Measurements from ENCODE around the gene TRIM63.

DNA sequence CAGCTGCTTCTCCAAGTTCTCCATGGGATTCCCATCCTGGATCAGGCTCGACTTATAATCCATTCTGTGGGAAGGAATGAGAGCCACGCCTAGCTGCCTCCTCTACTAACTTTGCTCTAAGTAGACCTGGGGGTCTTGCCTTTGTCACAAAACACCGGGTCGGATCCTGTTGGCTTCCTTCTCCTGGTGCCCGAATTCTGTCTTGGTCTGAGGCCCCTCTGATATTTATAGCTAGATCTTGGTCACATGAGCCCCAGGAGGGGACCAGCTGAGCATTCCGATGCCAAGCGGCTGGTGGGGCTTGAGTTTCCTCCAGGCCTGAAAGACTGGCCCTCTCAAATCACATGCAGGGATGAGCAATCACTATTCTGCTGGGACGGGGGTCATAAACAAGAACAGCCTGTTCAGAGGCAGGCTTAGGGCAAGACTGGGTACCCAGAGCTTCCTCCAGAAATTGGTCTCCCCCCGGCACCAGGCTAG lies at the start of gene TRIM63:
- no peak for TF ChIP-seq POLR2AphosphoS5 (IDR thresholded peaks at IDR 0.05; ENCODE audit: low read depth, low read length)
- TF ChIP-seq, protein P1, sequence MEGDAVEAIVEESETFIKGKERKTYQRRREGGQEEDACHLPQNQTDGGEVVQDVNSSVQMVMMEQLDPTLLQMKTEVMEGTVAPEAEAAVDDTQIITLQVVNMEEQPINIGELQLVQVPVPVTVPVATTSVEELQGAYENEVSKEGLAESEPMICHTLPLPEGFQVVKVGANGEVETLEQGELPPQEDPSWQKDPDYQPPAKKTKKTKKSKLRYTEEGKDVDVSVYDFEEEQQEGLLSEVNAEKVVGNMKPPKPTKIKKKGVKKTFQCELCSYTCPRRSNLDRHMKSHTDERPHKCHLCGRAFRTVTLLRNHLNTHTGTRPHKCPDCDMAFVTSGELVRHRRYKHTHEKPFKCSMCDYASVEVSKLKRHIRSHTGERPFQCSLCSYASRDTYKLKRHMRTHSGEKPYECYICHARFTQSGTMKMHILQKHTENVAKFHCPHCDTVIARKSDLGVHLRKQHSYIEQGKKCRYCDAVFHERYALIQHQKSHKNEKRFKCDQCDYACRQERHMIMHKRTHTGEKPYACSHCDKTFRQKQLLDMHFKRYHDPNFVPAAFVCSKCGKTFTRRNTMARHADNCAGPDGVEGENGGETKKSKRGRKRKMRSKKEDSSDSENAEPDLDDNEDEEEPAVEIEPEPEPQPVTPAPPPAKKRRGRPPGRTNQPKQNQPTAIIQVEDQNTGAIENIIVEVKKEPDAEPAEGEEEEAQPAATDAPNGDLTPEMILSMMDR (IDR thresholded peaks at IDR 0.05) = no peak
- TF ChIP-seq, protein P2, sequence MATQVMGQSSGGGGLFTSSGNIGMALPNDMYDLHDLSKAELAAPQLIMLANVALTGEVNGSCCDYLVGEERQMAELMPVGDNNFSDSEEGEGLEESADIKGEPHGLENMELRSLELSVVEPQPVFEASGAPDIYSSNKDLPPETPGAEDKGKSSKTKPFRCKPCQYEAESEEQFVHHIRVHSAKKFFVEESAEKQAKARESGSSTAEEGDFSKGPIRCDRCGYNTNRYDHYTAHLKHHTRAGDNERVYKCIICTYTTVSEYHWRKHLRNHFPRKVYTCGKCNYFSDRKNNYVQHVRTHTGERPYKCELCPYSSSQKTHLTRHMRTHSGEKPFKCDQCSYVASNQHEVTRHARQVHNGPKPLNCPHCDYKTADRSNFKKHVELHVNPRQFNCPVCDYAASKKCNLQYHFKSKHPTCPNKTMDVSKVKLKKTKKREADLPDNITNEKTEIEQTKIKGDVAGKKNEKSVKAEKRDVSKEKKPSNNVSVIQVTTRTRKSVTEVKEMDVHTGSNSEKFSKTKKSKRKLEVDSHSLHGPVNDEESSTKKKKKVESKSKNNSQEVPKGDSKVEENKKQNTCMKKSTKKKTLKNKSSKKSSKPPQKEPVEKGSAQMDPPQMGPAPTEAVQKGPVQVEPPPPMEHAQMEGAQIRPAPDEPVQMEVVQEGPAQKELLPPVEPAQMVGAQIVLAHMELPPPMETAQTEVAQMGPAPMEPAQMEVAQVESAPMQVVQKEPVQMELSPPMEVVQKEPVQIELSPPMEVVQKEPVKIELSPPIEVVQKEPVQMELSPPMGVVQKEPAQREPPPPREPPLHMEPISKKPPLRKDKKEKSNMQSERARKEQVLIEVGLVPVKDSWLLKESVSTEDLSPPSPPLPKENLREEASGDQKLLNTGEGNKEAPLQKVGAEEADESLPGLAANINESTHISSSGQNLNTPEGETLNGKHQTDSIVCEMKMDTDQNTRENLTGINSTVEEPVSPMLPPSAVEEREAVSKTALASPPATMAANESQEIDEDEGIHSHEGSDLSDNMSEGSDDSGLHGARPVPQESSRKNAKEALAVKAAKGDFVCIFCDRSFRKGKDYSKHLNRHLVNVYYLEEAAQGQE (IDR thresholded peaks at IDR 0.05; ENCODE audit: insufficient read depth in 1 of 2, low read depth in 2 of 2, low read length in 1 of 2) = no peak

All from Panc1 (cell line).